ENCODE data around the gene ACBD6.

The ACBD6 gene

DNA sequence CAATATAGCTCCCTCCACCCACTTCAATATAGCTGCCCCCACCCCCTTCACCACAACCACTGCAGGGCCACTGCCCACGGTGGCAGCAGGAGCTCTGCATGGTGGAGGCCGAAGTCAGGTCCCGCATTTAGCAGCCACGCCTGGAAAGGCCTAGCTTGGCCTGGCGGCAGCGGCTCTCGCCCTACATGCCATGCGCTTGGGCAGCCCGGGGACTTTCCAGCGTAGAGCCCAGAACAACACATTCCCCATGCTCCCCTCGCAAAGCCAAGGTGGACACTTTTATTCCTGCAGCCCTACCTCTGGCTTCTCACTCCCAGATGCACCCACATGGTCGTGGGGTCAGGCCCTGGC, 235.2 kb downstream of the ACBD6 start:
- Histone ChIP-seq H3K4me1 (ENCODE audit: control insufficient read depth, low read length) (no peaks in the 10 kb centered on the region), H3K27me3 (ENCODE audit: control insufficient read depth, low read length) (no peaks in the 10 kb centered on the region)

DNA sequence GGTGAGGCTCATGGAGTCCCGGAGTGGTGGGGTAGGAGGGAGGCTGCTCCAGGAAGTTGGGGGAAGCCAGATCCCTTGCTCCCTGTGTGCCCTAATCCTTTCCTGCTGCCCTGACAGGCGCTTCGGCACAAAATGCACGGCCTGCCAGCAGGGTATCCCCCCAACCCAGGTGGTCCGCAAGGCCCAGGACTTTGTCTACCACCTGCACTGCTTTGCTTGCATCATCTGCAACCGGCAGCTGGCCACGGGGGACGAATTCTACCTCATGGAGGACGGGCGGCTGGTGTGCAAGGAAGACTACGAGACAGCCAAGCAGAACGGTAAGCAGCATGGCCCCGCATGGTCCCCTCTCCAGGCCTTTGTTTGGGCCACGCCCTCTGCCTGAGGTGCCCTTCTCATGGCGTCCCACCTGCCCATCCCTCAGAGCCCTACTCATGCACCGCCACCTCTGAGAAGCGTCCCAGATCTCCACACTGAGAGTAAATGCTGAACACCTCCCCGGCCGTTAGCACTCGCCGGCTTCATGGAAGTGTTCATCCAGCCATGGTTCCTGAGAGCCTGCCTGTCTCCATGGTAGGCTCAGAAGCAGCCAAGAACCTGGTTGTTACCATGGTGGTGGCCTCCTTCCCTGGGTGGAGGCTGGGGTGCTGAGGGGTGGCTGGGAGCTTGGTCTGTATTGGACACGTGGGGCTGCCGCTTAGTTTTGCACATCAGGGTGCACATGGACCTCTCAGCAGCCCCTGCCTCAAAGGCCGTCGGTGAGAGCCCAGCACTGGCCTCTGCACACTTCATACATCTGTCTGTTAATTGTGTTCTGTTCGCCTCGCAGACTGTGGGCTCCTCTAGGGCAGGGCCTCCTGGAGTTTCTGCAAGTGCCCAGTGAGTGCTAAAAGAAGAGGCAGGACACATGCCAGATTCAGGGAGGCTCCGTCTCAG, 235.8 kb downstream of the ACBD6 start:
- Histone ChIP-seq H3K9me2 (replicated peaks; ENCODE audit: control insufficient read depth, low read length) (no peaks in the 10 kb centered on the region), H3K4me1 (ENCODE audit: control insufficient read depth, low read length) (no peaks in the 10 kb centered on the region), H3K27ac (ENCODE audit: low read depth, low read length) (no peak overlapping the region)

More for the DNA sequence above, 235.2 kb downstream of the ACBD6 start:
- TF ChIP-seq, protein P1, sequence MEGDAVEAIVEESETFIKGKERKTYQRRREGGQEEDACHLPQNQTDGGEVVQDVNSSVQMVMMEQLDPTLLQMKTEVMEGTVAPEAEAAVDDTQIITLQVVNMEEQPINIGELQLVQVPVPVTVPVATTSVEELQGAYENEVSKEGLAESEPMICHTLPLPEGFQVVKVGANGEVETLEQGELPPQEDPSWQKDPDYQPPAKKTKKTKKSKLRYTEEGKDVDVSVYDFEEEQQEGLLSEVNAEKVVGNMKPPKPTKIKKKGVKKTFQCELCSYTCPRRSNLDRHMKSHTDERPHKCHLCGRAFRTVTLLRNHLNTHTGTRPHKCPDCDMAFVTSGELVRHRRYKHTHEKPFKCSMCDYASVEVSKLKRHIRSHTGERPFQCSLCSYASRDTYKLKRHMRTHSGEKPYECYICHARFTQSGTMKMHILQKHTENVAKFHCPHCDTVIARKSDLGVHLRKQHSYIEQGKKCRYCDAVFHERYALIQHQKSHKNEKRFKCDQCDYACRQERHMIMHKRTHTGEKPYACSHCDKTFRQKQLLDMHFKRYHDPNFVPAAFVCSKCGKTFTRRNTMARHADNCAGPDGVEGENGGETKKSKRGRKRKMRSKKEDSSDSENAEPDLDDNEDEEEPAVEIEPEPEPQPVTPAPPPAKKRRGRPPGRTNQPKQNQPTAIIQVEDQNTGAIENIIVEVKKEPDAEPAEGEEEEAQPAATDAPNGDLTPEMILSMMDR (IDR thresholded peaks at IDR 0.05; ENCODE audit: low read depth, low read length, poor library complexity, severe bottlenecking) = no peak
- no peak for TF ChIP-seq EZH2phosphoT487 (IDR thresholded peaks at IDR 0.05; ENCODE audit: borderline replicate concordance, low read length)
- no peaks in the 10 kb centered on the region for H4K20me1 ChIP-seq (ENCODE audit: control insufficient read depth, insufficient read depth, low read depth, low read length)
- H3K9me3 ChIP-seq (ENCODE audit: control insufficient read depth, insufficient read depth, low read length) = no peaks in the 10 kb centered on the region
- H3K4me3 ChIP-seq (ENCODE audit: low read length) = no peak overlapping the region
- H3K9me2 ChIP-seq (replicated peaks; ENCODE audit: control insufficient read depth, low read length) = no peaks in the 10 kb centered on the region
- no peaks in the 10 kb centered on the region for H3K79me2 ChIP-seq (ENCODE audit: control insufficient read depth, low read length)
- no peaks in the 10 kb centered on the region for H3K36me3 ChIP-seq (ENCODE audit: control insufficient read depth, low read length)
- no peak overlapping the region for H3K27ac ChIP-seq (ENCODE audit: low read depth, low read length)
- H3K4me2 ChIP-seq (ENCODE audit: low read length) = no peak overlapping the region
- no peaks in the 10 kb centered on the region for H3F3A ChIP-seq (ENCODE audit: control insufficient read depth, insufficient read depth)

DNA sequence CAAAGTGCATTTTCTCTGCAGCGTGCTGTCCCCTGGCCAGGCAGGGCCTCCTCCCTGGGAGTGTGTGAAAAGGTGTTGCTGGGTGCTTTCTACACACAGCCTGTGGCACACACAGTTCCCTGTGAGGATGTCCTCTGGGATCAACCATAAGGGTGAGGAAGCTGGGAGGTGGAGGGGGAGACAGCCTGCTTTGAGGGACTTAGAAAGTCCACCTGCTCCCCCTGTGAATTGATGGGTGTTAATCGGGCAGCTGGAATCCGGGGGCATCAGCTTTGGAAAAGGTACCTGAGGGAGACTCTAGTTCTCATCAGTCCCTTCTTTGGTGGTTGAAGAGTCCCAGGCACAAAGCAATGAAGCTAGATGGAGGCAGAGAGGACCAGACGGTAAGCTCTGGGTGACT, 236.5 kb downstream of the ACBD6 start:
- Histone ChIP-seq H3K27me3 (ENCODE audit: control insufficient read depth, low read length) (no peaks in the 10 kb centered on the region), H3K4me3 (ENCODE audit: low read length) (no peak overlapping the region), H3K4me2 (ENCODE audit: low read length) (no peak overlapping the region), H3K36me3 (ENCODE audit: control insufficient read depth, low read length) (no peaks in the 10 kb centered on the region), H3K4me1 (ENCODE audit: control insufficient read depth, low read length) (no peaks in the 10 kb centered on the region), H3K27ac (ENCODE audit: low read depth, low read length) (no peak overlapping the region), H3K9me3 (ENCODE audit: control insufficient read depth, insufficient read depth, low read length) (no peaks in the 10 kb centered on the region), H4K20me1 (ENCODE audit: control insufficient read depth, insufficient read depth, low read depth, low read length) (no peaks in the 10 kb centered on the region), H3K9me2 (replicated peaks; ENCODE audit: control insufficient read depth, low read length) (no peaks in the 10 kb centered on the region), H3F3A (ENCODE audit: control insufficient read depth, insufficient read depth) (no peaks in the 10 kb centered on the region), H3K79me2 (ENCODE audit: control insufficient read depth, low read length) (no peaks in the 10 kb centered on the region)
- no peak for TF ChIP-seq EZH2phosphoT487 (IDR thresholded peaks at IDR 0.05; ENCODE audit: borderline replicate concordance, low read length)
- TF ChIP-seq, protein P1 (IDR thresholded peaks at IDR 0.05; ENCODE audit: low read depth, low read length, poor library complexity, severe bottlenecking) = no peak

More for the DNA sequence above, 235.8 kb downstream of the ACBD6 start:
- no peaks in the 10 kb centered on the region for H3K9me3 ChIP-seq (ENCODE audit: control insufficient read depth, insufficient read depth, low read length)
- H3K4me2 ChIP-seq (ENCODE audit: low read length) = no peak overlapping the region
- H3F3A ChIP-seq (ENCODE audit: control insufficient read depth, insufficient read depth) = no peaks in the 10 kb centered on the region
- no peak for TF ChIP-seq EZH2phosphoT487 (IDR thresholded peaks at IDR 0.05; ENCODE audit: borderline replicate concordance, low read length)
- no peak overlapping the region for H3K4me3 ChIP-seq (ENCODE audit: low read length)
- no peaks in the 10 kb centered on the region for H3K79me2 ChIP-seq (ENCODE audit: control insufficient read depth, low read length)
- H4K20me1 ChIP-seq (ENCODE audit: control insufficient read depth, insufficient read depth, low read depth, low read length) = no peaks in the 10 kb centered on the region
- no peaks in the 10 kb centered on the region for H3K27me3 ChIP-seq (ENCODE audit: control insufficient read depth, low read length)
- no peaks in the 10 kb centered on the region for H3K36me3 ChIP-seq (ENCODE audit: control insufficient read depth, low read length)

DNA sequence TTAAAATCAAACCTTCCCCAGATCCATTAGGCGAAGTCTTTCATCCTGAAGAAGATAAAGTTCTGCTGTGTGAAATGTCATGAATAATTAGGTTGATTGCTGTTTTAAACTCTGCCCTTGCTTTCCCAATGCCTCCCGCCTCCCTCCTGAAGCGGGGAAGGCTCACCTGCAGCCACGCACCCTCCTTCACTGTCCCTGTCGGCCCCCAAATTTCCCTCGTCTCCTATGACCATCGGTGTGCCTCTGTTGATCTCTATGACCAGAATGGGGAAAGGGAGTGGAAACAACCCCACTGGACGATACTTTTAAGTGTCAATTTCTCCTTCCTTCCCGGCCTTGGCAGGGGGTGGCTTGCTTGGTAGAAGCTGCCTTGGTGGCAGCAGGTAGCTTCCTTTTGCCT, 237.2 kb downstream of the ACBD6 start:
- Histone ChIP-seq H3K4me1 (ENCODE audit: control insufficient read depth, low read length) (no peaks in the 10 kb centered on the region), H3F3A (ENCODE audit: control insufficient read depth, insufficient read depth) (no peaks in the 10 kb centered on the region), H3K27ac (ENCODE audit: low read depth, low read length) (no peak overlapping the region), H3K9me3 (ENCODE audit: control insufficient read depth, insufficient read depth, low read length) (no peaks in the 10 kb centered on the region), H3K9me2 (replicated peaks; ENCODE audit: control insufficient read depth, low read length) (no peaks in the 10 kb centered on the region), H3K4me2 (ENCODE audit: low read length) (no peak overlapping the region), H4K20me1 (ENCODE audit: control insufficient read depth, insufficient read depth, low read depth, low read length) (no peaks in the 10 kb centered on the region), H3K36me3 (ENCODE audit: control insufficient read depth, low read length) (no peaks in the 10 kb centered on the region), H3K27me3 (ENCODE audit: control insufficient read depth, low read length) (no peaks in the 10 kb centered on the region), H3K4me3 (ENCODE audit: low read length) (no peak overlapping the region), H3K79me2 (ENCODE audit: control insufficient read depth, low read length) (no peaks in the 10 kb centered on the region)
- no peak for TF ChIP-seq EZH2phosphoT487 (IDR thresholded peaks at IDR 0.05; ENCODE audit: borderline replicate concordance, low read length)
- TF ChIP-seq, protein P1 (IDR thresholded peaks at IDR 0.05; ENCODE audit: low read depth, low read length, poor library complexity, severe bottlenecking) = no peak

Data from DOHH2 (cell line).